KBM-7 (cell line): ENCODE results near the gene SMIM41.

Experiments used
- DNase-seq: peaks from one replicate; pipeline ENCODE4 v3.0.0-alpha.2; 2015
- in situ Hi-C: fragments of 300-500 bp; cut with MboI; formaldehyde crosslinking; loops from 2 replicates; pipeline ENCODE4 v1.14.3; 2020; ENCODE audit warnings: low sequenced_read_pairs, low pct_unique_long_range_greater_than_20kb, mixed read lengths

Gene SMIM41

DNA sequence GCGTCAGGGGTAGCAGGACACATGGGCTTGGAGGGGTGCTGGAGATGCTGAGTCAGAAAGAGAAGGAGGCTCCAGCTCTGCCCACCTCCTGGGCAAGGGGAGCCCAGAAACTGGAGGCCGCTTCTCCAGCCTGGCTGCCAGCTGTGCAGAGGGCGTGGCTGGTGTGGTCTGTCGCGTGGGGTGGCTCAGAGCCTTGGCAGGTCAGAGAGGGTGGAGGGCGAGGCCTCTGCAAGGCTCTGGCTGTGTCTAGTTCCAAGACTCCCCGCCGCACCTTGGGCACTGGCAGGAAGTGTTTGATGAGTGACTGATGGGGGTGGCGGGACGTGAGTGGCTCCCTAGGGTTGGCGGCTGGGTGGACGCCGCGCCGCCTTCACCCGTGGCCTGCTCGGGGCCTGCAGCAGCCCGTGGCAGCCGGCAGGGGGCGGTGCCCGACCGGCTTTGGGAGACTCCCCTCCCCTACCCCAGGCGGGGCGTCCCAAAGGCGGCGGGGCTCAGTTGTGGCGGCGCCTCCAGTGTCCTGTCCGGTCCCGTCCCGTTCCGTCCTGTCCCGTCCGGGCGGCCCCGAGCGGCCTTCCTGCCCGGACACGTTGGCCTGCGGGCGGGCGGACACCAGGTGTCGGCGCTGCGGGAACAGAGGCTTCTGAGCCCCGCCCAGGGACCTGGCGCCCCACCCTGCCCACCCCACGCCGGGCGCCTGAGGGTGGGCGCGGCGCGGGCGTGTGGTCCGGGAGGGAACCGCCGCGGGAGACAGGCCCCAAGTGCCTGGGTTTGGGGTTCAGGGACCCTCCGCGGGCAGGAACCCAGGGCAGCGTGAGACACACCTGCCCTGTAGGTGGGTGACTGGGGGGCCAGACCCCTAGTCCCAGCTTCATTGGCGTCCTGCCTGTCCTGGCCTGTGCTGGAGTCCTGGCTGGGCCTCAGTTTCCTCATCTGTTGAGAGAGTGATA lies 72.6 kb downstream of the SMIM41 start:
- peak; percentile 69 for DNase-seq
- in situ Hi-C loops: loop anchor here (10.0 kb wide), 1 partner anchor 723 kb away; no protein-coding TSS in a partner anchor

DNA sequence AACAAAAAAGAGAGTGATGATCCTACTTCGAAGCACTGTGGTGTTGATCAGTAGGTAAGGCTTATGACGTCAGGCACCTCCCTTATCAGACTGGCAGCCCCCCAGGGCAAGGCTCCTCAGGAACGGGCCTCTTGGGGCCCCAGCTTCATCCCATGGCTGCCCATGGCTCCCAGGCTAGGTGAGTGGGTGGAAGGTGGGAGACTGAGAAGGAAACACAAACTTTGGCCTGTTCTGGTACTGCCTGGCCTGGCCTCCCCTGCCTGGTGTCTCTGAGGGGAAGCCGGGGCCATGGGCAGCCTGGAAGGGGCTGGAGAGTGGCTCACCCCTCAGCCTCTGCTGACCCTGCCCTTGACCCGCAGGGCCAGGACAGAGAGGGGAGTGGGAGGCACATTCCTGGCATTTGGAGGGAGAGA lies 73.4 kb downstream of the SMIM41 start:
- DNase-seq: no peak

GRCh38 chr12:52155048-52155868 lies 75.8 kb downstream of the SMIM41 start:
- no peak for DNase-seq
- in situ Hi-C loops: loop anchor here (10.0 kb wide), 1 partner anchor 720 kb away; no protein-coding TSS in a partner anchor

More for the DNA sequence above, 73.4 kb downstream of the SMIM41 start:
- in situ Hi-C loops: loop anchor here (10.0 kb wide), 1 partner anchor 722 kb away; no protein-coding TSS in a partner anchor

DNA sequence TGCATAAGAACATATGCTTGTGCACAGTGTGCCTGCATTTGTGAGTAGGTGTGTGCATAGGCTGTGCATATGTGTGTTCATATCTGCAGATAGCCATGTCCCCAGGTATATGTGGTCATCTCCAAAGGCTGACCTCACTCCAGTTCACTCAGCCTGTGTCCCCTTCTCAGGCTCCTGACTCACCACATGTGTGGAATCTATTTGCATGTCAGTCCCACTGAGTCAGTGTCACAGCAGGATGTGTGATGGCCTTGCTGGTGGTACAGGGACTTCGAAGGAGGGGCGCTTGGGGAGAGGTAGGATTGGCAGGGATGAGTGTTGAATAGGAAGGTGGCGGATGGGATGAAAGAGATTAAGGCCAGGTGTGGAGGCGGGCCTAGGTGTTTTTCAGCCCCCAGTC lies 76.8 kb downstream of the SMIM41 start:
- in situ Hi-C loops: loop anchor here (10.0 kb wide), 1 partner anchor 718 kb away; no protein-coding TSS in a partner anchor
- no peak for DNase-seq

- in situ Hi-C loops: loop anchor here (10.0 kb wide), 1 partner anchor 718 kb away; no protein-coding TSS in a partner anchor
- peak; percentile 74 for DNase-seq
Measured at GRCh38 chr12:52156757-52157565, 77.5 kb downstream of the SMIM41 start.

DNA sequence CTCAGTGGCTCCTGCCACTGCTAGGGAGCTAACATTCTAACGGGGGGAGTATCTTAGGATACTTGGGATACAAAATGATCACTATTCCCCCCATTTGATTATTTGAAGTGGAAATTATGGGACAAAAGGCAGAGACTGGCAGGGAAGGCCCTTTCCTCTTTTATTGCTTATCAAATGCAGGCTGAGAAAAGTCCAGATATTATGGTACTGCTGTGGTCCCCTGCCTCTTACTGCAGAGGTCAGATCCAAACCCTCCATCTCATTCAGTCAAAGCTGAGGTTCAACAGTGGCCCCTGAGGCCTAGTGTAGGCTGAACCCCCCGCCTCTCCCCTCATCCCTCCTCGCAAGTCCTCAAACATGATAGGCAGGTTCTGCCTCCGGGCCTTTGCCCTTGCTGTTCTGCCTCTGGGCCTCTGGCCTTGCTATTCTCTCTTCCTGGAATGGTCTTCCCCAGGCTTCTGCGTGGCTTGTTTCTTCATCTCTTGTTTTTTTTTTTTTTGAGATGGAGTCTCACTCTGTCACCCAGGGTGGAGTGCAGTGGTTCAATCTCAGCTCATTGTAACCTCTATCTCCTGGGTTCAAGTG lies 78.2 kb downstream of the SMIM41 start:
- DNase-seq: no peak
- in situ Hi-C loops: loop anchor here (10.0 kb wide), 1 partner anchor 717 kb away; no protein-coding TSS in a partner anchor
